ENCODE data around the gene CDRT4. TPM values are rescaled to one million over a fixed set of nuclear protein-coding genes. Genes with fewer than 3 reads are reported as not detected.
A peak's percentile ranks its signal among the peaks of the same experiment; 100 is the strongest.

The CDRT4 gene
- total and polyA plus RNA-seq, 2 donors (not counting 3 experiments of a cell fraction or from before 2014, with no cell fraction given) = 11.5 to 13.6 TPM

DNA sequence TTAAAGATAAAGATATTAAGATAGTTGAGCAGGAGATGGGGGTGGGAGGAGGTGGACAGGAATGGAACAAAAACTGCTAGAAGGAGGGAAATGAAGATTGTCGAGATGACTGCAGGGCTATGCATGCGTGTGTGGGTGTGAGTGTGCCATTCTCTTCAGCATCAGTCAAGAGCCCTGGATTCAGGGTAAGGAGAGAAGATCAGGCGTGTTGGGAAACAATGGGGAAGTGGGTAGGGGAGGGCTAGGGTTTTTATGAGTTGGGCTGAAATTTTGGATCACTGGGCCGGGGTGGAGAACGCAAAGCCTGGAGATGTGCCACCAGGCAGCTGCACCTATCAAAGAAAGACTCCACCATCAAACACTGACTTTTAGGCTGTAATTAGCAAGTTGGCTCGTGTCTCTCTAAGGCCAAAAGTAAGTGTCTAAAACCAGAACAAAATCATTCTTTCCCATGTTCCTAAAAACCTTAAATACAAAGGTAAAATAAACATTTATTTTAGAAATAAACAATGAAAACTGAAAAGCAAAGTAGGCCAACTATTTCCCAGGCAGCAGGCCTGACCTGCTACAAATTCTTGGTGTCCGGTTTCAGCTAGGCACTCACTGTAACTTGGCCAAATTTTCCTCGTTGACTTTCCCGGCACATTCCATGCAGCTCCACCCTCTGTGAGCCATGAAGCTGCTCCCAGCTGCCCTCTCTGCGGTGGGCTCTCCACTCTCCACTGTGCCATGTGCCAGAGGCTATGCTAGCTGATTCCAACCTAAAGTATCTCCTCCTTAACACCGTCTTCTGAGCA lies 4.2 kb downstream of the CDRT4 start:
- CTCF ChIA-PET = interaction anchor here (1.2 to 1.7 kb wide), 4 partner anchors 13 to 40 kb away, joined by 3 to 7 read pairs (median 6); no protein-coding TSS in a partner anchor
- intact Hi-C loops (cut with micrococcal nuclease) (loop anchor here (1.0 kb wide), 1 partner anchor 10 kb away; no protein-coding TSS in a partner anchor), dilution Hi-C loops (cut with MboI; ENCODE audit: extremely low pct_ligation_motif_present, low sequenced_read_pairs) (no loop called here)
- H2AFZ ChIP-seq (ENCODE audit: low read depth, low read length) = no peak overlapping the region
- H3K9me3 ChIP-seq (replicated peaks; ENCODE audit: control insufficient read depth, insufficient read depth, low read length) = no peaks in the 10 kb centered on the region
- H3K4me2 ChIP-seq (ENCODE audit: insufficient read depth, low read length) = no peak overlapping the region
- no peaks in the 10 kb centered on the region for H3K27me3 ChIP-seq (ENCODE audit: control insufficient read depth in 2 of 2, insufficient read depth in 2 of 2, low read length in 2 of 2)
- no peak for TF ChIP-seq GATA2 (IDR thresholded peaks at IDR 0.05; ENCODE audit: insufficient read depth, insufficient read length, low read depth, low read length)
- no peak for TF ChIP-seq POLR2A (IDR thresholded peaks at IDR 0.05; ENCODE audit: low read depth, low read length)
- TF ChIP-seq, protein P1, sequence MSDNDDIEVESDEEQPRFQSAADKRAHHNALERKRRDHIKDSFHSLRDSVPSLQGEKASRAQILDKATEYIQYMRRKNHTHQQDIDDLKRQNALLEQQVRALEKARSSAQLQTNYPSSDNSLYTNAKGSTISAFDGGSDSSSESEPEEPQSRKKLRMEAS (IDR thresholded peaks at IDR 0.05; ENCODE audit: insufficient read depth, insufficient read length) = no peak
- TF ChIP-seq POLR2AphosphoS5 (IDR thresholded peaks at IDR 0.05; ENCODE audit: insufficient read depth, low read depth, low read length) = no peak
- no peak for TF ChIP-seq MYC (IDR thresholded peaks at IDR 0.05; ENCODE audit: low read depth, low read length)
- no peak for TF ChIP-seq JUN (IDR thresholded peaks at IDR 0.05; ENCODE audit: borderline replicate concordance, insufficient read depth, insufficient read length, low read depth)
- TF ChIP-seq FOS (IDR thresholded peaks at IDR 0.05; ENCODE audit: borderline replicate concordance, insufficient read depth, low read length) = no peak
- no peak for TF ChIP-seq EZH2 (IDR thresholded peaks at IDR 0.05; ENCODE audit: borderline replicate concordance, low read depth, low read length, severe bottlenecking)
- TF ChIP-seq, protein P2, sequence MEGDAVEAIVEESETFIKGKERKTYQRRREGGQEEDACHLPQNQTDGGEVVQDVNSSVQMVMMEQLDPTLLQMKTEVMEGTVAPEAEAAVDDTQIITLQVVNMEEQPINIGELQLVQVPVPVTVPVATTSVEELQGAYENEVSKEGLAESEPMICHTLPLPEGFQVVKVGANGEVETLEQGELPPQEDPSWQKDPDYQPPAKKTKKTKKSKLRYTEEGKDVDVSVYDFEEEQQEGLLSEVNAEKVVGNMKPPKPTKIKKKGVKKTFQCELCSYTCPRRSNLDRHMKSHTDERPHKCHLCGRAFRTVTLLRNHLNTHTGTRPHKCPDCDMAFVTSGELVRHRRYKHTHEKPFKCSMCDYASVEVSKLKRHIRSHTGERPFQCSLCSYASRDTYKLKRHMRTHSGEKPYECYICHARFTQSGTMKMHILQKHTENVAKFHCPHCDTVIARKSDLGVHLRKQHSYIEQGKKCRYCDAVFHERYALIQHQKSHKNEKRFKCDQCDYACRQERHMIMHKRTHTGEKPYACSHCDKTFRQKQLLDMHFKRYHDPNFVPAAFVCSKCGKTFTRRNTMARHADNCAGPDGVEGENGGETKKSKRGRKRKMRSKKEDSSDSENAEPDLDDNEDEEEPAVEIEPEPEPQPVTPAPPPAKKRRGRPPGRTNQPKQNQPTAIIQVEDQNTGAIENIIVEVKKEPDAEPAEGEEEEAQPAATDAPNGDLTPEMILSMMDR (IDR thresholded peaks at IDR 0.05; ENCODE audit: extremely low read depth in 1 of 2, insufficient read depth in 1 of 2, low read depth in 1 of 2, low read length in 2 of 2) = no peak
- H3K79me2 ChIP-seq (ENCODE audit: control insufficient read depth, insufficient read depth, low read length) = no peaks in the 10 kb centered on the region
- H3K9me1 ChIP-seq (replicated peaks; ENCODE audit: control insufficient read depth, extremely low read depth, insufficient read depth, low read length) = no peaks in the 10 kb centered on the region
- no peak overlapping the region for H3K9ac ChIP-seq (replicated peaks; ENCODE audit: extremely low read depth, insufficient read depth, low read length)
- H3K36me3 ChIP-seq (ENCODE audit: control insufficient read depth in 2 of 2, extremely low read depth in 1 of 2, insufficient read depth in 2 of 2, low read length in 2 of 2) = no peaks in the 10 kb centered on the region
- no peaks in the 10 kb centered on the region for H4K20me1 ChIP-seq (replicated peaks; ENCODE audit: control insufficient read depth, extremely low read depth, insufficient read depth, low read length)
- POLR2A ChIA-PET = no interaction called here
- H3K27ac ChIP-seq (ENCODE audit: insufficient read depth, low read depth, low read length) = no peak overlapping the region
- FAIRE-seq = peak; percentile 80
- no TSS peak for BruUV-seq (replicated peaks)
- peaks cover 6% of the 10 kb centered on the region for H3K4me1 ChIP-seq (ENCODE audit: control insufficient read depth, extremely low read depth, insufficient read depth, low read length)
- DNase-seq (ENCODE audit: low read depth, low spot score) = peak; percentile 54
- H3K4me3 ChIP-seq (replicated peaks in 1 of 3; ENCODE audit: insufficient read depth in 1 of 3, low read depth in 1 of 3, low read length in 3 of 3) = no peak overlapping the region

Data from endothelial cell of umbilical vein (primary cell).